Epithelial cell of esophagus (primary cell): ENCODE results near the gene APH1B.

Experiments used
- DNase-seq: peaks from one replicate; pipeline ENCODE4 v3.0.0; 2010; ENCODE audit warnings: low read depth
- H3K4me3 ChIP-seq: 2 replicates; pipeline ENCODE4 v1.5.1; 2011; ENCODE audit warnings: mild to moderate bottlenecking, low read length, control low read depth
- CTCF ChIP-seq: IDR thresholded peaks from 2 replicates; pipeline ENCODE4 v1.5.1; 2011; ENCODE audit warnings: low read depth, mild to moderate bottlenecking, low read length, control low read depth, inconsistent platforms; ENCODE audit not compliant: insufficient read depth; ENCODE audit errors: missing control alignments

APH1B gene

GRCh38 chr15:63348392-63348791, 71.0 kb downstream of the APH1B start:
- DNase-seq: peak; percentile 87
- H3K4me3 ChIP-seq: no peak overlapping the region
- TF ChIP-seq CTCF: no peak

GRCh38 chr15:63349156-63349555, 71.8 kb downstream of the APH1B start:
- no peak for TF ChIP-seq CTCF
- peak; percentile 87 for DNase-seq
- no peak overlapping the region for H3K4me3 ChIP-seq

- TF ChIP-seq CTCF: no peak
- DNase-seq: no peak
- H3K4me3 ChIP-seq: no peak overlapping the region
Measured at GRCh38 chr15:63349621-63350020, 72.2 kb downstream of the APH1B start.

- no peak for TF ChIP-seq CTCF
- DNase-seq: no peak
- no peak overlapping the region for H3K4me3 ChIP-seq
Measured at GRCh38 chr15:63350178-63350621, 72.8 kb downstream of the APH1B start.

GRCh38 chr15:63351170-63351569, 73.8 kb downstream of the APH1B start:
- no peak for TF ChIP-seq CTCF
- no peak overlapping the region for H3K4me3 ChIP-seq
- no peak for DNase-seq

GRCh38 chr15:63352808-63353207, 75.4 kb downstream of the APH1B start:
- TF ChIP-seq CTCF: no peak
- DNase-seq: no peak
- no peak overlapping the region for H3K4me3 ChIP-seq

GRCh38 chr15:63353261-63353660, 75.9 kb downstream of the APH1B start:
- no peak for TF ChIP-seq CTCF
- no peak for DNase-seq
- H3K4me3 ChIP-seq: no peak overlapping the region
